ENCODE measurements around the gene PALLD. TPM values are rescaled to one million over a fixed set of nuclear protein-coding genes. Genes with fewer than 3 reads are reported as not detected.

PALLD gene
- total RNA-seq, 1 donor from 2014 or later: 204 TPM

GRCh38 chr4:168592676-168593075, 95.8 kb downstream of the PALLD start:
- TF ChIP-seq, protein P1, sequence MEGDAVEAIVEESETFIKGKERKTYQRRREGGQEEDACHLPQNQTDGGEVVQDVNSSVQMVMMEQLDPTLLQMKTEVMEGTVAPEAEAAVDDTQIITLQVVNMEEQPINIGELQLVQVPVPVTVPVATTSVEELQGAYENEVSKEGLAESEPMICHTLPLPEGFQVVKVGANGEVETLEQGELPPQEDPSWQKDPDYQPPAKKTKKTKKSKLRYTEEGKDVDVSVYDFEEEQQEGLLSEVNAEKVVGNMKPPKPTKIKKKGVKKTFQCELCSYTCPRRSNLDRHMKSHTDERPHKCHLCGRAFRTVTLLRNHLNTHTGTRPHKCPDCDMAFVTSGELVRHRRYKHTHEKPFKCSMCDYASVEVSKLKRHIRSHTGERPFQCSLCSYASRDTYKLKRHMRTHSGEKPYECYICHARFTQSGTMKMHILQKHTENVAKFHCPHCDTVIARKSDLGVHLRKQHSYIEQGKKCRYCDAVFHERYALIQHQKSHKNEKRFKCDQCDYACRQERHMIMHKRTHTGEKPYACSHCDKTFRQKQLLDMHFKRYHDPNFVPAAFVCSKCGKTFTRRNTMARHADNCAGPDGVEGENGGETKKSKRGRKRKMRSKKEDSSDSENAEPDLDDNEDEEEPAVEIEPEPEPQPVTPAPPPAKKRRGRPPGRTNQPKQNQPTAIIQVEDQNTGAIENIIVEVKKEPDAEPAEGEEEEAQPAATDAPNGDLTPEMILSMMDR (IDR thresholded peaks at IDR 0.05): no peak
- DNase-seq (ENCODE audit: low spot score in 2 of 2): no peak
- intact Hi-C loops (cut with DNase I): no loop called here
- Histone ChIP-seq H3K9me3 (no peaks in the 10 kb centered on the region), H3K27me3 (no peaks in the 10 kb centered on the region), H3K4me3 (no peak overlapping the region), H3K36me3 (no peaks in the 10 kb centered on the region), H3K27ac (no peak overlapping the region), H3K4me1 (peaks cover 3 to 5% of the 10 kb centered on the region in 2 donors)

GRCh38 chr4:168593399-168593798, 96.5 kb downstream of the PALLD start:
- intact Hi-C loops (cut with DNase I): no loop called here
- Histone ChIP-seq H3K36me3 (no peaks in the 10 kb centered on the region), H3K9me3 (no peaks in the 10 kb centered on the region)

DNA sequence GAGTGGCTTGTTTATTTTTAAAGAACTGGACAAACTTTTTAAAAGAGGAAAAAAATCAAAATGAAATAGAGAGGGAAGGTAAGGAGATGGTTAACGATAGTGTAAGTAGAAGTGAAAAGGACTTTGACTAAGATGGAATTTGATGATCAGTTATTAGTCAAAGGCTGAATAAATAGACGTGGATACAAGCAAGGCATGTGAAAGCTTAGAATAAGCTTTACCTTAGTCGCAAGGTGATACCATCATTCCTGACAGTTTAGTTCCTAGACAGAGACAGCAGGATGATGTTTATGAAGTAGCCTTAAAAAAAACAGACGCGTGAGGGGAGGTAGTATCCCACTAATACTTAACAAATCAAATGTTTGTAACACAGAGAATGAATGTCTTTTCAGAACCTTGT, 97.3 kb downstream of the PALLD start:
- TF ChIP-seq, protein P1 (IDR thresholded peaks at IDR 0.05): no peak
- intact Hi-C loops (cut with DNase I): no loop called here
- DNase-seq (ENCODE audit: low spot score in 2 of 2): no peak

More at GRCh38 chr4:168593399-168593798, 96.5 kb downstream of the PALLD start:
- no peak overlapping the region for H3K27ac ChIP-seq
- TF ChIP-seq, protein P1 (IDR thresholded peaks at IDR 0.05): no peak
- no peak overlapping the region for H3K4me3 ChIP-seq
- H3K4me1 ChIP-seq: no peaks in the 10 kb centered on the region
- DNase-seq (ENCODE audit: low spot score in 2 of 2): no peak
- H3K27me3 ChIP-seq: no peaks in the 10 kb centered on the region

GRCh38 chr4:168598191-168598590, 101.3 kb downstream of the PALLD start:
- DNase-seq (ENCODE audit: low spot score in 2 of 2): no peak
- TF ChIP-seq, protein P1 (IDR thresholded peaks at IDR 0.05): no peak
- intact Hi-C loops (cut with DNase I): no loop called here

More for the DNA sequence above, 97.3 kb downstream of the PALLD start:
- Histone ChIP-seq H3K9me3 (no peaks in the 10 kb centered on the region), H3K4me3 (no peak overlapping the region), H3K4me1 (no peaks in the 10 kb centered on the region), H3K27me3 (no peaks in the 10 kb centered on the region), H3K36me3 (no peaks in the 10 kb centered on the region), H3K27ac (no peak overlapping the region)

GRCh38 chr4:168600796-168601583, 104.1 kb downstream of the PALLD start:
- intact Hi-C loops (cut with DNase I): no loop called here
- Histone ChIP-seq H3K4me1 (peaks cover 0 to 6% of the 10 kb centered on the region in 2 donors), H3K36me3 (no peaks in the 10 kb centered on the region), H3K27me3 (no peaks in the 10 kb centered on the region), H3K27ac (no peak overlapping the region), H3K4me3 (no peak overlapping the region), H3K9me3 (no peaks in the 10 kb centered on the region)
- DNase-seq (ENCODE audit: low spot score in 2 of 2): no peak
- TF ChIP-seq, protein P1 (IDR thresholded peaks at IDR 0.05): no peak

More at GRCh38 chr4:168598191-168598590, 101.3 kb downstream of the PALLD start:
- Histone ChIP-seq H3K4me1 (no peaks in the 10 kb centered on the region), H3K36me3 (no peaks in the 10 kb centered on the region), H3K4me3 (no peak overlapping the region), H3K27me3 (no peaks in the 10 kb centered on the region), H3K9me3 (no peaks in the 10 kb centered on the region), H3K27ac (no peak overlapping the region)
